ENCODE results near the gene CPHXL. TPM values are rescaled to one million over a fixed set of nuclear protein-coding genes. Genes with fewer than 3 reads are reported as not detected.

Gene CPHXL
- not detected in 2 replicates for total RNA-seq

GRCh38 chr16:75726390-75726789, at the start of gene CPHXL:
CPHXL (minus strand) TSS chr16:75726490; CDS start chr16:75726442, 48 bp downstream.

DNA sequence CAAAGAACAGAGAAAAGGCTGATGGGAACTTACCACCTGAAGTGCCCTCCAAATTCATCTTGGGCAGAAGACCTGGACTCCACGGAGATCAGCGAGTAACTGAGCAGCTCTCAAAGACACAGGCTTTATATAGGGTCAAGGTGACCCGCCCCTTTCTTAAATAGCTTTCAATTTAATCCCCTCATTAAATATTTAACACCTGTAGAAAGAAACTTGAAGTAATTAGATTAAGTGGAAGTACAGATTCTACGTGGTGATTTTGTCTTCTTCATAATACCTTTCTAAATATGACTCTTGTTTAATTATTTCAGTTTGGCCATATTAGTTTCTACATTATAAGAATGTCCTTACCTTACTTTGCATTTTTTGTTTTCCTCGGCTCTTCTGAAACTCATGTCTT, 24.9 kb downstream of the CPHXL start, which contains the start of gene DUXB:
DUXB (minus strand) TSS at position 101 of the 400 bp plus-strand sequence; CDS start at position 58, 43 bp downstream.

DNA sequence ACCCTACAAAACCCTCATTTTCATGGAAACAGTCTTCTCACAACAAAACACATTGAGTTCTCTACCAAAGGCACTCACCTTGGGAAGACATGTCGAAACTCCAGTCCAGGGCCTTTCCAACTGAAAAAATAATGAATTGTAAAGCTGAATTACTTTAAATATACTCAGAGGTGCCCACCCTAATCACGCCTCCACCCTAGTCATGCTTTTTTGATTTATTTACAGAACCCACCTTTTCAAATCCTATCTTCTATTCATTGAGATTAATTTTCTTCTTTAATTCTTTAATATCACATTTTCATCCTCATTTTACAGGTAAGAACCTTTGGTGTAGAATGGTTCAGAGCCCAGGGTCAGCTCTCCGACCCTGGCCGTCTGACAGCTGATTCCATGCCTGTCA, 49.4 kb downstream of the CPHXL start, which contains the start of gene CPHXL2:
CPHXL2 (minus strand) TSS at position 101 of the 400 bp plus-strand sequence; CDS start at position 91, 10 bp downstream.

Small RNA genes within 50 kb of the gene (small RNA-seq; reads per million reads assigned to genes)
- not detected for gene RN7SL520P

Other genes with a start within 250 kb of the CPHXL start
- gene CHST6, start 231.0 kb downstream of the CPHXL start, total RNA-seq: 0.37 and 0.98 TPM in 2 replicates
- gene CHST5, start 190.4 kb downstream of the CPHXL start, total RNA-seq: 0.20 and 0.73 TPM in 2 replicates
- 15.4 and 18.8 TPM in 2 replicates for gene TMEM231, start 170.2 kb downstream of the CPHXL start, total RNA-seq
- 21.3 and 22.5 TPM in 2 replicates for gene GABARAPL2, start 160.1 kb downstream of the CPHXL start, total RNA-seq
- 54.7 and 72.1 TPM in 2 replicates for gene ADAT1, start 103.2 kb downstream of the CPHXL start, total RNA-seq
- 158 and 161 TPM in 2 replicates for gene KARS1, start 78.8 kb downstream of the CPHXL start, total RNA-seq
- gene TERF2IP, start 78.7 kb downstream of the CPHXL start, total RNA-seq: 23.1 and 26.8 TPM in 2 replicates
- gene CPHXL2, start 49.5 kb downstream of the CPHXL start, total RNA-seq: not detected in 2 replicates
- not detected in 2 replicates for gene DUXB, start 25.0 kb downstream of the CPHXL start, total RNA-seq

All from subcutaneous preadipocyte (primary cell).